Measurements from ENCODE around the gene CCR2.

CCR2 gene

GRCh38 chr3:46356276-46356675, 2.4 kb downstream of the CCR2 start:
- DNase-seq = no peak

GRCh38 chr3:46356909-46357308, 3.0 kb downstream of the CCR2 start:
- DNase-seq = peak; percentile 66

- no peak for DNase-seq
Measured at GRCh38 chr3:46358466-46358865, 4.6 kb downstream of the CCR2 start.

GRCh38 chr3:46359733-46360493, 6.0 kb downstream of the CCR2 start:
- DNase-seq = peak; percentile 92

GRCh38 chr3:46360907-46361306, 7.0 kb downstream of the CCR2 start:
- peak; percentile 70 for DNase-seq

- DNase-seq = peak; percentile 82
Measured at GRCh38 chr3:46361408-46362283, 7.7 kb downstream of the CCR2 start.

DNA sequence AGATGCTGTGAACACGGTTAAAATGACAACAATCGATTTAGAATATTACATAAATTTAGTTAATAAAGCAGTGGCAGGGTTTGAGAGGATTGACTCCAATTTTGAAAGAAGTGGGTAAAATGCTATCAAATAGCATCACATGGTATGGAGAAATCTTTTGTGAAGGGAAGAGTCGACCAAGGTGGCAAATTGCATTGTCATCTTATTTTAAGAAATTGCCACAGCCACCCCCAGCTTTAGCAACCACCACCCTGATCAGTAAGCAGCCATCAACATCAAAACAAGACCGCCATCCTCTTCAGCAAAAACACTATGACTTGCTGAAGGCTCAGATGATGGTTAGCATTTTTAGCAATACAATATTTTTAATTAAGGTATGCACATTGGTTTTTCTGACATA, 11.1 kb downstream of the CCR2 start:
- DNase-seq = no peak

DNA sequence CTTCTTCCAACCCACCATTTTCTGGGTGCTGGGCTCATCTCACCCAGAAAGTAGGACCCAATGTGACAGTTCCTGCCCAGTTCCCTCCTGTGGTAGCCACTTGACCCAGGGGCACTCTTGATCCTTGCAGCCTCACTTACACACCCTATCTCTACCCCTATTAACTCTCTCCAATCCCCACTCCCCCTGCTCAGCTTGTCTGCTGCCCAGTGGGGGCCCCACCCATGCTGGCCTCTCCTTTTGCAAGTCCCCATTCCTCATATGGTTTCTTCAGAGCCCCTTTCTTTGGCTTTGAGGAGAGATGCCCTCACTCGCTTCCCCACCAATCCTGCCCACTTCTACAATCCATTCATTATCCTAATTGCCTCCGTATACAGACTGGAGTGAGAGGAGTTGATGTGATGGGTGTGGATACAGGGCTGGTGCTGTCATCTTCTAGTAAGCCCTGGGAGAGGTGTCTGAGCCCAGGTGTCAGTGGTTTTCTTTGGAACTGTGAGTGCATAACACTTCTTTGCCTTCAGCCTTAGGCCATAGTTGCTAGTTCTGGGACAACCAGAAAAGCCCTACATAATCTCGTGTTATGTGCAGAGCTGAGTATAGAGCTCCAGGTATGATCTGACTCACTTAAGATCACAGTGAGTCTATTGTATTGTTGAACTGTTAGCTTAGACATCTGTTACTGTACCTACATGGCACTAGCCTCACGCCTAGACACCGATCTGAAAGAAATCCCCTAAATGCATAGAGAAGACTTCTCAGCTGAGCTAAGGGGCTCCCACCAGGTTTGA, 12.0 kb downstream of the CCR2 start:
- no peak for DNase-seq

DNA sequence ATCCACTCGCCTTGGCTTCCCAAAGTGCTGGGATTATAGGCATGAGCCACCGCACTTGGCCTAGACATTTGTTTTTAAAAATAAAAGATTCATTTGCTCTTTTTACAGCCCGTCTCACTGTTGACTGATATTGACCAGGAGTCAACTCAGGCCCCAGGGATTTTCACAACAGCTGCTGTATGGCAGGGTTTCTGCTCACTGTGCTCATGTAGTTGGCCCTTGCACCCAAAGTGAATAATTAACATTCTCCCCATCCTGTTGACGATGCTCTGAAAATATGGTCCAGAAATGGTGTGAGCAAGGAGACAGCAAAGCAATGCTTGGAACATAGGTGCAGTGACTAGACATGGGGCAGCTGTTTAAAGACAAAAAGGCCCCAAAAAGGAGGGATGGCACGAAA, 13.9 kb downstream of the CCR2 start:
- DNase-seq = no peak

- DNase-seq = peak; percentile 93
Measured at GRCh38 chr3:46368569-46368968, 14.7 kb downstream of the CCR2 start.

DNA sequence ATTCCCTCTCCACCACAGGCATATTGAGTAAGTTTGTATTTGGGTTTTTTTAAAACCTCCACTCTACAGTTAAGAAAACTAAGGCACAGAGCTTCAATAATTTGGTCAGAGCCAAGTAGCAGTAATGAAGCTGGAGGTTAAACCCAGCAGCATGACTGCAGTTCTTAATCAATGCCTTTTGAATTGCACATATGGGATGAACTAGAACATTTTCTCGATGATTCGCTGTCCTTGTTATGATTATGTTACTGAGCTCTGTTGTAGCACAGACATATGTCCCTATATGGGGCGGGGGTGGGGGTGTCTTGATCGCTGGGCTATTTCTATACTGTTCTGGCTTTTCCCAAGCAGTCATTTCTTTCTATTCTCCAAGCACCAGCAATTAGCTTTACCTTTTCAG, 15.2 kb downstream of the CCR2 start:
- no peak for DNase-seq

- no peak for DNase-seq
Measured at GRCh38 chr3:46369675-46370132, 15.8 kb downstream of the CCR2 start.

DNA sequence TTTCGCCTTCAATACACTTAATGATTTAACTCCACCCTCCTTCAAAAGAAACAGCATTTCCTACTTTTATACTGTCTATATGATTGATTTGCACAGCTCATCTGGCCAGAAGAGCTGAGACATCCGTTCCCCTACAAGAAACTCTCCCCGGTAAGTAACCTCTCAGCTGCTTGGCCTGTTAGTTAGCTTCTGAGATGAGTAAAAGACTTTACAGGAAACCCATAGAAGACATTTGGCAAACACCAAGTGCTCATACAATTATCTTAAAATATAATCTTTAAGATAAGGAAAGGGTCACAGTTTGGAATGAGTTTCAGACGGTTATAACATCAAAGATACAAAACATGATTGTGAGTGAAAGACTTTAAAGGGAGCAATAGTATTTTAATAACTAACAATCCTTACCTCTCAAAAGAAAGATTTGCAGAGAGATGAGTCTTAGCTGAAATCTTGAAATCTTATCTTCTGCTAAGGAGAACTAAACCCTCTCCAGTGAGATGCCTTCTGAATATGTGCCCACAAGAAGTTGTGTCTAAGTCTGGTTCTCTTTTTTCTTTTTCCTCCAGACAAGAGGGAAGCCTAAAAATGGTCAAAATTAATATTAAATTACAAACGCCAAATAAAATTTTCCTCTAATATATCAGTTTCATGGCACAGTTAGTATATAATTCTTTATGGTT, 17.1 kb downstream of the CCR2 start, which contains the start of gene CCR5:
Gene CCR5 (plus strand): TSS at position 108 of the 680 bp plus-strand sequence. CDS start 1,957 bp downstream, outside the sequence.
- no peak for DNase-seq

- no peak for DNase-seq
Measured at GRCh38 chr3:46371519-46372340, 17.8 kb downstream of the CCR2 start.

DNA sequence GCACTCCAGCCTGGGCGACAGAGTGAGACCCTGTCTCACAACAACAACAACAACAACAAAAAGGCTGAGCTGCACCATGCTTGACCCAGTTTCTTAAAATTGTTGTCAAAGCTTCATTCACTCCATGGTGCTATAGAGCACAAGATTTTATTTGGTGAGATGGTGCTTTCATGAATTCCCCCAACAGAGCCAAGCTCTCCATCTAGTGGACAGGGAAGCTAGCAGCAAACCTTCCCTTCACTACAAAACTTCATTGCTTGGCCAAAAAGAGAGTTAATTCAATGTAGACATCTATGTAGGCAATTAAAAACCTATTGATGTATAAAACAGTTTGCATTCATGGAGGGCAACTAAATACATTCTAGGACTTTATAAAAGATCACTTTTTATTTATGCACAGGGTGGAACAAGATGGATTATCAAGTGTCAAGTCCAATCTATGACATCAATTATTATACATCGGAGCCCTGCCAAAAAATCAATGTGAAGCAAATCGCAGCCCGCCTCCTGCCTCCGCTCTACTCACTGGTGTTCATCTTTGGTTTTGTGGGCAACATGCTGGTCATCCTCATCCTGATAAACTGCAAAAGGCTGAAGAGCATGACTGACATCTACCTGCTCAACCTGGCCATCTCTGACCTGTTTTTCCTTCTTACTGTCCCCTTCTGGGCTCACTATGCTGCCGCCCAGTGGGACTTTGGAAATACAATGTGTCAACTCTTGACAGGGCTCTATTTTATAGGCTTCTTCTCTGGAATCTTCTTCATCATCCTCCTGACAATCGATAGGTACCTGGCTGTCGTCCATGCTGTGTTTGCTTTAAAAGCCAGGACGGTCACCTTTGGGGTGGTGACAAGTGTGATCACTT, 18.8 kb downstream of the CCR2 start:
- DNase-seq = peak; percentile 74

DNA sequence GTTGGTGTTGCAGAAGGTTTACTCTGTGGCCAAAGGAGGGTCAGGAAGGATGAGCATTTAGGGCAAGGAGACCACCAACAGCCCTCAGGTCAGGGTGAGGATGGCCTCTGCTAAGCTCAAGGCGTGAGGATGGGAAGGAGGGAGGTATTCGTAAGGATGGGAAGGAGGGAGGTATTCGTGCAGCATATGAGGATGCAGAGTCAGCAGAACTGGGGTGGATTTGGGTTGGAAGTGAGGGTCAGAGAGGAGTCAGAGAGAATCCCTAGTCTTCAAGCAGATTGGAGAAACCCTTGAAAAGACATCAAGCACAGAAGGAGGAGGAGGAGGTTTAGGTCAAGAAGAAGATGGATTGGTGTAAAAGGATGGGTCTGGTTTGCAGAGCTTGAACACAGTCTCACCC, 20.8 kb downstream of the CCR2 start:
- DNase-seq = no peak

DNA sequence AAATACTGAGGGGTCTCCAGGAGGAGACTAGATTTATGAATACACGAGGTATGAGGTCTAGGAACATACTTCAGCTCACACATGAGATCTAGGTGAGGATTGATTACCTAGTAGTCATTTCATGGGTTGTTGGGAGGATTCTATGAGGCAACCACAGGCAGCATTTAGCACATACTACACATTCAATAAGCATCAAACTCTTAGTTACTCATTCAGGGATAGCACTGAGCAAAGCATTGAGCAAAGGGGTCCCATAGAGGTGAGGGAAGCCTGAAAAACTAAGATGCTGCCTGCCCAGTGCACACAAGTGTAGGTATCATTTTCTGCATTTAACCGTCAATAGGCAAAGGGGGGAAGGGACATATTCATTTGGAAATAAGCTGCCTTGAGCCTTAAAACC, 21.3 kb downstream of the CCR2 start:
- no peak for DNase-seq

GRCh38 chr3:46375814-46376213, 21.9 kb downstream of the CCR2 start:
- DNase-seq = no peak

DNA sequence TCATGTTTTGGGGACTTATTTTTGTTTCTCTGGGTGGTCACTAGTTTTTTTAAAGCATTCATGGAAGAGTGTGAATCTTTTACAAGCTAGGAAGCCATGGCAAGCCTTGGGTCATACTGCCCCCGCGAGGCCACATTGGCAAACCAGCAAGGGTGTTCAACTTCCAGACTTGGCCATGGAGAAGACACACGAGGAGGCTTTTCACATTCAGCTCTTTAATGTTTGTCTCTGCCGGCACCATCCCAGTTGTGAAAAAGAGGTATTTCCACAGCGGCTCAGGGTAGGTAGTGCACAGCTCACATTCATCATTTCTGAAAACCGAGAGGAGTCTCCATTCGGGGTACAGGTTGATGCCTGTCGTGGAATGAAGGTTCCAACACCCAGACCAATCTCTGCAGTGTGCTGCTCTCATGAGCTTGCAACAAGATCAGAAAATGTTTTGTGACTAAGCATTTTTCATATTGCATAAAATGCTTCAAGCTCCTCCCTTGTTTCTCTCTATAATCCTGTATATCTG, 24.6 kb downstream of the CCR2 start:
- DNase-seq = peak; percentile 86
